Measurements from ENCODE around the gene CHD9.

Gene CHD9

DNA sequence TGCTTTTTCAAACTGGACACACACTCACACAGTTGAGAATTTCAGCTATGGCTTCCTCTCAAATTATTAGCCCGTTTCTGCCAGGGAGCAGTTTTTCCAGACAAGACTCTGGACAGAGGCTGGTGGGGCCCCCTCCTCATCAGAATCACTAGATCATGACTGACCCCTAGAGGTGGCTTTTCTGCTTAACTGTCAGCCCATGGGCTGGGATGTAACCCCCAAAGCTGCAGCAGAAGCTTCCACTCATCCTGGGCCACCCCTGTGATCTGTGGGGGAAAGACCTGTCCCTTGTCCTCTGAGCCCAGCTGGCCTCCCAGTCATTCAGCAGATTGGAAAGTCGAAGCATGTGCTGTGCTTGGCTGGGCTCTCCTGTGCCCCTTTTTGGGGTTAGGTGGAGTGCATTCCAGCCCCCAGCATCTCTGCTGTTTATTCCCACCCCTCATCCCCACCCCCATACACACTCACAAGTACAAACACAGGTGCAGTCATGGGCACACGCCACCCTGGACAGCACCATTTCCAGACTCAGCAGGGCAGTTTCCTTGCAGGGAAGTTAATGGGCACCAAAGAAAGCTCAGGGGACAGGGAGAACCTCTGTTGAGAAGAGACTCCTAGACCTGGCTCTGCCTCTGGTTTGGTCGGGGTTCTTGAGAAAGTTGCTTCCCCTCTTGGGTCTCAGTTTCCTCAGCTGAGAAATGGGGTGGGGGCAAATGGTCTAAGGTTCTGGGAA is 301.9 kb downstream of the CHD9 start:
- in situ Hi-C loops (cut with MboI; ENCODE audit: low sequenced_read_pairs) = no loop called here

GRCh38 chr16:53357208-53357586 is 302.4 kb downstream of the CHD9 start:
- in situ Hi-C loops (cut with MboI; ENCODE audit: low sequenced_read_pairs) = no loop called here

DNA sequence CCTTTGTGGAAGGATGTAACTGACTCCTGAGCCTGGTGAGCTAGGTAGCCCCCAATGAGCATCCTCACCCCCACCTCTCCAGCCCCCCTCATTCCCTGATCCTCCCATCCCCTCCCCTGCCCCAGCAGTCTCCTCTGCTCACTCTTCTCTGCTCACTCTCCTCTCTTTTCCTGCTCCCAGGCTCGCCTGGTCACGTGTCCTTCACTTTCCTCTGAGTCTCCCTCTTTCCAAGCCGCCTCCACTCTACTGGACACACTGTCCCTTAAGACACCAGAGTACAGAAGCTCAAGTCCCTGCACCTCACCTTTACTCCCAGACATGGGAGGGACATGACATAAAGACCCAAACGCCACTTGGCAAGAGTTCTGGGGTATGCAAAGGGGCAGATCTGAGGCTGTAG is 303.2 kb downstream of the CHD9 start:
- in situ Hi-C loops (cut with MboI; ENCODE audit: low sequenced_read_pairs) = no loop called here

DNA sequence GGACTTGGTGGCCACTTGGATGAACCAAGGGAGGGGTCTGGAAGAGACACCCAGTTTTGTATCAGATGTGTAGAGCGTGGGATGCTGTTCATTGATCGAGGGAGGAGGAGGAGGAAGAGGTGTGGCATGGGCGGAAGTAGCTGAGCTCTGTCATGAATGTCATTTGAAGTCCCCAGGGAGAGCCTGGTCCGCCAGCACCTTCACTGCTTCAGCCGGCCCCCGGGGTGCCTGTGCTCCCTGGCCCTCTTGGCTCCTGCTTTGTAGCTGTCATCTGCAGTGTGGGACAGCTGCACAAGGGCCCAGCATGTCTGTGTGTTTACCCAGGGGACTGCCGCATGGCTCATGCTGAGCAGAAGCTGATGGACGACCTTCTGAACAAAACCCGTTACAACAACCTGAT is 304.1 kb downstream of the CHD9 start:
- in situ Hi-C loops (cut with MboI; ENCODE audit: low sequenced_read_pairs) = no loop called here

GRCh38 chr16:53369921-53370320 is 315.1 kb downstream of the CHD9 start:
- in situ Hi-C loops (cut with MboI; ENCODE audit: low sequenced_read_pairs) = no loop called here

- in situ Hi-C loops (cut with MboI; ENCODE audit: low sequenced_read_pairs) = no loop called here
These were observed 316.0 kb downstream of the CHD9 start for GRCh38 chr16:53370827-53371226.

DNA sequence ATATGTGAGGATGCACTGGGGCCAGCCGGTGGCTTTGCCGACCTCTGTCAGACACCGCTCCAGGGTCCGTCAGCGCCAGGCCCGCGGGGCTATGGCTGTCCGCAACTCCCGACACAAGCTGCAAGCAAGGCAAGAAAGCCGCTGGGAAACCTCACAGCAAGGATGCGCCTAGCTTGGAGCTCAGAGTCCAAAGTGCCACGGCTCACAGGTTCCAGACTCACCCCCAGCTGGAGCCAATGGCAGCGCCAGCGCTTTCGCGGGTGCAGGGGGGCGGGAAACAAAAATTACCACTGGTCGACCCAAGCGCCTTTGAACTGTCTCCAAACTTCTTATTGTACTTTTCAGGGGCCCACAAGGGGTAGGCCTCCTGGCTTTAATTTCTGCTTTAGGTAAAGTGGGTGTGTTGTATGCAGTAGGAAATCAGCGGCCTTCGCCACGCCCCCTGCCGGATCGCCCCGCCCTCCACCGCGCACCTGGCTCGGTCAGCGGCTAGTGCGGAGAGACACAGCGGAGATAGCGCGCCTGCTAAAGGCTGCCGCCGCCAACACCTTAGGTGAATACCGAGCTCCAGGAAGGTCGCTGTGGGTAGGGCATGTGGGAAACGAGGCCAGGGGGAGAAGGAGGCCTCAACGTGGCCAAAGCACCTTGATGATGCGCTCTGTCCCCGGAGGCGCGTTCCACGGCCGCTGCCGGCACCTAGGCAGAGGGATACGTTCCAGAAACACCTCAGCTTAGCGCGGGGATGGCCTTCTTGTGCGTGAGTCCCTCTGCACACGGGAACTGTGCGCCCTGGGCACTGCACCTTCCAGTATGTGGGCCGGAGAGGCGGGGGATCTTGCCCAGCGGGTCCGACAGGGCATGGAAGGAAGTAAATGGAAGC is 318.4 kb downstream of the CHD9 start:
- in situ Hi-C loops (cut with MboI; ENCODE audit: low sequenced_read_pairs) = no loop called here

GRCh38 chr16:53374800-53375199 is 320.0 kb downstream of the CHD9 start:
- in situ Hi-C loops (cut with MboI; ENCODE audit: low sequenced_read_pairs) = no loop called here

GRCh38 chr16:53378138-53378537 is 323.3 kb downstream of the CHD9 start:
- in situ Hi-C loops (cut with MboI; ENCODE audit: low sequenced_read_pairs) = no loop called here
